Measurements from ENCODE around the gene HPSE2. TPM values are rescaled to one million over a fixed set of nuclear protein-coding genes. Genes with fewer than 3 reads are reported as not detected.

The HPSE2 gene
- total RNA-seq, 1 donor from 2014 or later = not detected

DNA sequence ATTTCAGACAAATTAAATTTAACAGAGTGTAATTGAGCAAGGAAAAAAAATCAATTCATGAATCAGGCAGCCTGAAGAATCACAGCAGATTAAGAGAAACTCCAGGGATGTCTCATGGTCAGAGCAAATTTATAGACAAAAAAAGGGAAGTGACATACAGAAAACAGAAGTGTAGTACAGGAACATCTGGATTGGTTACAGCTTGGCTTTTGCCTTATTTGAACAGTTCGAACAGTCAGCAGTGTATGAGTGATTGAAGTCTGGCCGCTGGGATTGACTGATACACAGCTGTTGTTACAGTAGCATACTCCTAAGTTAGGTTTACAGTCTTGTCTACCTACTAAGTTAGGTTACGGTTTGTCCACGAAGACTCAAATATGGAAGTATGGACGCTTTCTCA, 255.3 kb downstream of the HPSE2 start:
- no peak for TF ChIP-seq CTCF (conservative IDR thresholded peaks at IDR 0.05; ENCODE audit: low read depth, low read length)
- no peak overlapping the region for H3K4me3 ChIP-seq (ENCODE audit: low read depth, low read length)
- DNase-seq (ENCODE audit: low read depth) = no peak

DNA sequence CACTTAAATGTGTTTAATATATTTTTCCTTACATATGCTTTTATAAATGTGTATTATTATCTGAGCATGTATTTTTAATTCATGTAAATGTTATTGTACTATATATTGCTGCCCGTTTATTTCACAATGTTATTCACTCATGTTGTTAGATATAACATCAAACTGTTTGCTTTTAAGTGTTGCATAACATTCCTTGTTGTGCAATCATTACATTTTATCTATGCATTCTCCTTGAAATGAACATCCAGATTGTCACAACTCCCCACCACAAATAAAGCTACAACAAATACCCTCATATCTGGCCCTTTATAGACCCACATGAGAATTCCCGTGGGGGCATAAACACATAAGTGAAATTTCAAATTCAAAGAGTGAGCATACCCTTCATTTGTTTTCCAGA, 264.2 kb downstream of the HPSE2 start:
- H3K4me3 ChIP-seq (ENCODE audit: low read depth, low read length) = no peak overlapping the region
- no peak for TF ChIP-seq CTCF (conservative IDR thresholded peaks at IDR 0.05; ENCODE audit: low read depth, low read length)
- DNase-seq (ENCODE audit: low read depth) = no peak

DNA sequence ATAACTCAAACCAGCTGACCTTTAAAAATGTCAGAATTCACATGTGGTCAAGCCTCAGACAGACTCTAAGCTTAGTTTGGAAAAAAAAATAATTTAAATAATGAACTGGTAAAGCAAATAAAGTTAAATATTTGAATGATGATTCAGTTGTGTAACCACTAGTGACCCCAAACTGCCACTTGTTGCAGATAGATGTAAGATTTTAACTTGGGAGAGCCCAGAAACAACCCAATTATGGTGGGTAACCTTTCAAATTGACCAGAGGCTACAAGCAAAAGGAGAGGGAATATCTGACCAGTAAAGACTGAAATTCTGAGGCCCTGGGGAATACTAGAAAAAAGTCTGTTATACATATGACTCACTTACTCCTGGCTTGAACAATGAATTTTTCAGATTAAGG, 268.1 kb downstream of the HPSE2 start:
- DNase-seq (ENCODE audit: low read depth) = no peak
- H3K4me3 ChIP-seq (ENCODE audit: low read depth, low read length) = no peak overlapping the region
- no peak for TF ChIP-seq CTCF (conservative IDR thresholded peaks at IDR 0.05; ENCODE audit: low read depth, low read length)

GRCh38 chr10:98963608-98964007, 272.0 kb downstream of the HPSE2 start:
- DNase-seq (ENCODE audit: low read depth) = no peak
- H3K4me3 ChIP-seq (ENCODE audit: low read depth, low read length) = no peak overlapping the region
- TF ChIP-seq CTCF (conservative IDR thresholded peaks at IDR 0.05; ENCODE audit: low read depth, low read length) = no peak

GRCh38 chr10:98959379-98959778, 276.3 kb downstream of the HPSE2 start:
- H3K4me3 ChIP-seq (ENCODE audit: low read depth, low read length) = no peak overlapping the region
- TF ChIP-seq CTCF (conservative IDR thresholded peaks at IDR 0.05; ENCODE audit: low read depth, low read length) = no peak
- DNase-seq (ENCODE audit: low read depth) = no peak

- no peak for DNase-seq (ENCODE audit: low read depth)
- H3K4me3 ChIP-seq (ENCODE audit: low read depth, low read length) = no peak overlapping the region
- no peak for TF ChIP-seq CTCF (conservative IDR thresholded peaks at IDR 0.05; ENCODE audit: low read depth, low read length)
Observed at GRCh38 chr10:98957801-98958200, 277.9 kb downstream of the HPSE2 start.

- H3K4me3 ChIP-seq (ENCODE audit: low read depth, low read length) = no peak overlapping the region
- TF ChIP-seq CTCF (conservative IDR thresholded peaks at IDR 0.05; ENCODE audit: low read depth, low read length) = no peak
- no peak for DNase-seq (ENCODE audit: low read depth)
Observed at GRCh38 chr10:98956576-98957260, 278.9 kb downstream of the HPSE2 start.

Measured in epithelial cell of proximal tubule (primary cell).